NCI-H2196 treated with DMSO at 0.1 percent for 48 hours (cell line): ENCODE measurements around the gene NXN.
"Not testable (repeated sequence)": the region's sequence is repeated elsewhere in the genome, so short reads cannot be mapped to it uniquely, and the experiment has no call there.

ENCODE experiments used
- DNase-seq: peaks from one replicate; lab custom pipeline; 2025; ENCODE audit not compliant: unreplicated experiment; lab: John Stamatoyannopoulos, UW

NXN gene

DNA sequence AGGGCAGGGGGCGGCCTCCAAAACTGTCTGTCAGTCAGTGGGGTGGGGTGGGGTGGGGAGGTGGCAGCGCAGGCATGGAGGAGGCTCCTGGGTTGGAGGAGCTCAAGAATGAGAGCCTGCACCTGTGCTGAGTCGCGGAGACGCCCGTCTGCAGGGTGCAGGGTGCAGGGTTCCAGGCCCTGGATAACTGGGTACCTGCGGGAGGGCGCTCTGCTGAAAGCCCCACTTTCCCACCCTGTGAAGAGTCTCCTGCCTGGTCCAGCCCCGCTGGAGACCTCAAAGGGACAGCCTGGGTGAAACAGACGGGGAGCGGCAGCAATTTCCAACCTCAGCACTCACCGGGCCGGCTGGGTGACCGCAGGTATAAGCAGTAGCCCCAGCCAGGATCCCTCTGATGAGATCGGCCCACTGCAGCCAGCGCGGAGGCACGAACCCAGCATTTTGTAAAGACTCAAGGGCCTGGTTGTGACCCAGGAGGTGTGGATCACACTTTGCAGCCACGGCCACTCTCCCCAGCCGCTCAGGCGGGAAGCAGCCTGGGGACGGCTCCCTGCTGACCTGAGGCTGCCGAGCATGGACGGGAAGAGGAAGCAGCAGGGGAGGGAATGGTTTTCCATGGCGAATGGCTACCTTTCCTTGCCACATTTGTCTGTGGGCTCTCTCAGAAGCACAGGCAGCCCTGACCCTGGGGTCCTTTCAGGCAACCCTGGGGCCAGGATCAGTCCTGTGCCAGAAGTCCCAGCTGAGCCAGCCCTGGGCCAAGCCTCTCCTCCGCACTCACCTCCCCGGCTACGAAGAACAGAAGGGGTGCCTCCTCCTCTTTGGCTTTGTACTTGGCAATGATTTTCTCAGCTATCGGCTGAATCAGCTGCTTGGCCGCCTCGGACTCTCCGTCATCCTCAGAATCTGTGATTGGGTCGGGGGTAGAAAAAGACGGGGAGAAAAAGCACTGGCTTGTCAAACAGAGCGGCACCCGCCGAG lies 176.4 kb downstream of the NXN start:
- DNase-seq = no peak

DNA sequence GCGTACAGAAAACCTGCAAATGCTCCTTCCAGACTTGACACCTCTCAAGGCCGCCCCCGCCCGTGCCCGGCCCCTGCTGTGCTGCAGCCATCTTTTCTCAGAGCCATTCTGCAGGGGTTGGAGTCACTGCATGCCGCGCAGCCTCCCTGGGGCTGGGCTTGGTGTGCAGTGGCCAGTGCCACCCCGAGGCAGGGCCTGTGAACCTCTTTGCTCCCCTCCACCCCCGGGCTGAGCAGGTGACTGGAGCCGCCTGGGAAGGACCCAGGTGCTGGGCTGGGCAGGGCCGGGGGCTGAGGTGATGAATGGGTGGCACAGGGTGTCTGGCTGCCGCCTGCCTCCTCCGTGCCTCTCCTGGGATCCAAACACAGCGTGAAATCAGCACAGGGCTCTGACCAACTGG lies 177.1 kb downstream of the NXN start:
- DNase-seq = no peak

DNA sequence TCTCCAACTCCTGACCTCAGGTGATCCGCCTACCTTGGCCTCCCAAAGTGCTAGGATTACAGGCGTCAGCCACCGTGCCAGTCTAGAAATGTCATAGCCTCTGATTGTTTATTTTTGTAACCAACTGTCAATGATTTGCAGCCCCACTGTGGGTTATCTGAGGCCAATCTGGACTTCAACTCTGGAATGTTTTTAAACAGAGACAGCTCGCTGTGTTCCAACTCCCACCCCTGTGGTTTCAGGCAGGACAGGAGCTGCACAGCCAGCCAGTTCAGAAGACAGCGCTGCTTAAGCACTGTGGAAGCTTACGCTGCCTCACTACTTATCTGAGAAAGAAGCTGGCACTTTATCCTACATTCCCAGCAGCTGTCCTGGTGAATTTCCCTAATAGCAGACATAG lies 177.9 kb downstream of the NXN start:
- DNase-seq = no peak

DNA sequence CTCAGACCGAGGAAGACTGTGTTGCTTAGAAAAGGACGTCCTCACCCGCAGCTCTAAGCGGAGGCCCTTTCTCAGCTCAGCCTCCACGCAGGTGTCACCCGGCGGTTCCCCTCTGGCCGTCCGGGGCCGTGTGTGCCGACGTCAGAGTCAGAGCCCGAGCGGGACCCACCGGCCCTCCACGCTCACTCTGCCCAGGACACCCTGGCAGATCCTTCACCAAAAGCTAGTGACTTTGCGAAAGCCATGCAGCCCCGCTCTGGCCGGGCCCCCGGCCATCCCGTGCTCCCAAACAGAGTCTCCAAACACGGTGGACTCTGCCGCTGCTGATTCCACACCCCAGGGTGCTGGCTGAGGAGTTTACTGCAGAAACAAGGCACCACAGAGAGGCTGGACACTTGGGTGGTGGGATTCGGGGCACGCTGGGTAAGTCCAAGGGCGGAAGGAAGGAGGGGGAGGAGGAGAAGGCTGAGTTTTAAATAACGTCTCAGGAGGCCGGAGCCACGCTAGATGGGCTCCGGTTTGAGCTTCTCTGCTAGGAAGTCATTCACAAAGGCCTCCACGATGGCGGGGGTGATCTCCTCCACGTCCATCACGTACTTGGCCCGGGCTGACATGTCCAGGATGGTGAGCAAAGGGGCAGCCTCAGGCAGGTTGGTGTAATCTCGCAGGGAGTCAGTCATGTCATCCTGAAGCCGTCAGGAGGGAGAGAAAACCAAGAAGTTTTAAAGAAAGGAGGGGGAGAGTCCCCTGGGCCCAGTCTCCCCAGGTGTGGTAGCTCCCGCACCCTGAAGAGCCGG lies 178.9 kb downstream of the NXN start:
- DNase-seq = no peak

DNA sequence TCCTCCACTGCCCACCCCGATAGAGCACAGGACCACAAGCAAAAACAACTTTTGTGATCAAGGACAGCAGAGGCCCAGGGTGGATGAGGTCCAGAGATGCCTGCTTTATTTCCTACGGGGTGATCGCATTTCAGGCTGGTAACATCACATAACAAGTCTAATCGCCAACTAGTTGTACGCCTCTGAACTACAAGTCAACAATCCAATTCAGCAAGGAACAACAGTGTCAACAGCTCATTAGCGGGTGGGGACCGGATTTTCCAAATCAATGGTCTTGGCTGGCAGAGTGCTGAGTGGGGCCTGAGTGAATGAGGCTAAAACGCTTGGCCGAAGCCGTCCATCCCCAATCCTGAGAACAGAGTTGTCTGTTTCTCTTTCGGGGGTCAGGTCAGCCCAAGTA lies 180.3 kb downstream of the NXN start:
- no peak for DNase-seq

DNA sequence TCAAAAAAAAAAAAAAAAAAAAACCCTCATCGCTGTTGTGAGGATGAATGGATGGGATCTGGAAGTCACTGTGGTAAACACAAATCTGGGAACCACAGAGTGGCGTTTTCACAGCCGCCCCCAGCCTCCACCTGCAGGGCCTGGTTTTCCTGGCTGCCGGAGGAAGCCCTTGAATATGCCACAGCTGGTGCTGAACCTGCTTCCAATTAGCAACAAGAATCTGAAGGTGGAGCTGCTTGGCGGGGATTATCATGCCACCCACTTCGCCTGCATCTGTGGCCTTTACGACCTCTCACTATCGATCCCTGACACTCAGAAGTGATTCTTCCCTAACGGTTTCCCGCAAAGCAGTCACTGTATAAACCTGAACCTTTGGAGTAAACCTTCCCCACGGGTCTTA lies 181.3 kb downstream of the NXN start:
- DNase-seq = no peak

DNA sequence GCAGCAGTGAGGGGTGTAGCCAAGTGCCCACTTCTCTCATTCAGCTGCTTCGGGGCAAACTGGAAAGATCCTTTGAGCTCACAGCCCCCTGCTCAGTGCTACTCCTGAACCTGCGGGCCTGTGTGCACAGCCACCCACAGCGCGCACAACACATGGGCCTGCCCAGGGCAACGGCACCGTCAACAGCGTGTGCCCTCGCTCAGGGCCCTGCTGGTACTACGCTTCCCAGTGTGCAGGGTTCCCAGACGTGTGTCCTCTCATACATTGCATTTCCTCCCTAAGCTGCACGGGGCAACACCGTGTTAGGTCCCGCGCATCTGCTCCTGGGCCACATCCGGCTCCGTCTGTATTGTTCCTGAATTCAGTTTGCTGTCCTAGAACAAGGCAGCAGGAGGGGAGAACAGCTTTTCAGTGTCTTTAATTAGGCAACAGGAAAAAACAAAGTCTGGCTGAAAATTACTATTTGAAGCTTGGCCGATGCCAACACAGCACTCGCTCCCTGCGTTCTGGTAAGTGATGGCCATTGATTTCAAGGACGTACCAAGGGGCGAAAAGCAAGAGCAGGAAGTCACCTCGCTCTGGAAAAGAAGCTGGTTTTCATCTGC lies 182.2 kb downstream of the NXN start:
- DNase-seq = no peak

DNA sequence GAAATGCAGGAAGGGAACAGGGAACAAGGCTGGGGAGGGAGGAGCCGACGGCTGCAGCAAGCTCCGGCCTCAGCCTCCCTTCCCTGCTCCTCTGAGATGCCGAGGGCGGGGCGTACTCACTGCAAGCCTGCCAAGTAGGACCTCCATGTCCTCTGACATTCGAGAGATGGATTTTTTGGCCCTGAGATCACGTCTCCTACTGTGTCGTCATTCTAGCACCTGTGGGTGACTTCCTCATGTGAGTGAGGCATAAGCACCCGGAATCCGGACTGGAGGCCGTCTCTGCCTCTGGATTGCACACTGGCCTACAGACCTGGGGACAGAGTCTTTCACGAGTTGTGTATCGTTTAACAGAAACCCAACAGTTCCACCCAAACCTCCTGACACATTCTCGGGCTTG lies 183.0 kb downstream of the NXN start:
- no peak for DNase-seq

DNA sequence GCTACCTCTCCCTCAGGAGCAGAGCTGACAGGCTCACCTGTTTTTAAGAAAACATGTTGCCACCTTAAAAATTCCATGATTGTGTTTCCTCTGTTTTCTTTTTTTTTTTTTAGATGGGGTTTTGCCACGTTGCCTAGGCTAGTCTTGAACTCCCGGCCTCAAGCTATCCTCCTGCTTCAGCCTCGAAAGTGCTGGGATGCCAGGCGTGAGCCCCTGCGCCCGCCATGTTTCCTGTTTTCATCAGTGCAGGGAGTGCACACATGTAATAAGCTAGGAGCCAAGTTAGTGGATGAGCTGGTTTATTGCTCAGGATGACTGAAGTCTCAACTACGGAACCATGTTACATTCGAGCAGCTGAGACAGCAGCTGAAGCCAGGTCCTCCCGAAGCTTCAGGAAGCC lies 183.9 kb downstream of the NXN start:
- DNase-seq = no peak

DNA sequence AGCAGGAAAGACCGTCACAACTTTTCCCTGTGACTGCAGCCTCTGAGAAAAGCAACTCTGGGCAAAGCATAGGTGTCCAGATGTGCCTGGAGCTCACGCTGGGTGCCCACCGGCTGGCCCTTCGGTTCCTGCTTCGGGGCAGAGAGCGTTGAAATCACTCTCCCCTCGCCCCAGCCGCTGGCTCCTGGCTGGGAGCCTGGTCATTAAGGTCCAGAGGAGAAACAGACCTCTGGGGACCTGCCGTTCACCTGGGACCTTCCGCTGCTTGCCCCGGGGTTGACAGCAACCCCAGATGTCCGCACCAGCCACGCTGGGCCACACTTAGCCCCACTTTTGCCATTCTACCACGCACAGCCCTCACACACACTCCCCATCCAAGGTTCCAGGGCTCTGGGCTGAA lies 184.3 kb downstream of the NXN start:
- DNase-seq = no peak

DNA sequence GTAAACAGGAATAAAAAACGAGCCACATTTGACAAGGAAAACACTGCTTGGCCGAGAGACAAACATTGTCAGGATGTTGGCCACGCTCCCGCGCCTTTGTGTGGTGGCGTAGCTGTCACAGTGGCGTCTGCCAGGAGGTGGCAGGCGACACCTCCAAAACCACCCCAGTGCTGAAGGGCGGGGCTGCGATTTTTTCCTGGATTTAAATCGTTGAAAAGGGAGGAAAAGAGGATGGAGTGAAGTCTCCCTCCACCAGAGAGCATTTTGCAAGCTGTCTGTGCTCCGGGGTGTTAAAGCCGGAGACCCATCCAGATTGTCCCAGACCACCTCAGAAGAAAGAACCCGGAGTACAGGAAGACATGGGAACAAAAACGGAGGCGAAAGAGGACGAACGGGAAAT lies 184.7 kb downstream of the NXN start:
- peak; percentile 26 for DNase-seq

DNA sequence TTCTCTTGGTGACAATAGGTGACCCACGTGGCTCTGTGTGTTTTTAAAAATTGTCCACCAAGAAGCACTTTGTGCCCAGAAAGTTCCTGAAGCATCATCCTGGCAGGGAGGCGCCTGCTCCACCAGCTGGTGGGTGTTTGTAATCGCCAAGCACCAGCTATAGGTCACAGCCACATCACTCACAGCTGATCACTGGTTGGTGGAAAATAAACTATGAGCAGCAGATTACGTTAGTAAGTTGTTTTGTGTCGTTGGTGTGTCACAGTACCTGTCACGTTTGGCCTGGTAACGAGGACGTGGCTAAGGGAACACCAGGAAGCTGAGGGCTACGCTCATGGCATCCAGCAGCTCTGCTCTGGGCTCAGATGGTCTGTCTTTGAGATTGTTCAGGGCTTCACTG lies 187.3 kb downstream of the NXN start:
- no peak for DNase-seq

DNA sequence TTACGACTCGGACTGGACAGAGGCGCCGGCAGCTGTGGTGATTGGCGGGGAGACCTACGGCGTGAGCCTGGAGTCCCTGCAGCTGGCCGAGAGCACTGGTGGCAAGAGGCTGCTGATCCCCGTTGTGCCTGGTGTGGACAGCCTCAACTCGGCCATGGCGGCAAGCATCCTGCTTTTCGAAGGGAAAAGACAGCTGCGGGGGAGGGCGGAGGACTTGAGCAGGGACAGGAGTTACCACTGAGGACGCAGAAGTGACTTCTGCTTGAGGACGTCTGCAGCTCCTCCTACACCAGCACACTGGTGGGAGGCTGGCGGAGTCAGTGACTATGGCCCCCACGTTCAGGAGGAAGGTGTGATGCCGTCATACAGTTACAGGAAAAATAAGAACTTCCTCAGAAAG lies 187.7 kb downstream of the NXN start:
- no peak for DNase-seq

DNA sequence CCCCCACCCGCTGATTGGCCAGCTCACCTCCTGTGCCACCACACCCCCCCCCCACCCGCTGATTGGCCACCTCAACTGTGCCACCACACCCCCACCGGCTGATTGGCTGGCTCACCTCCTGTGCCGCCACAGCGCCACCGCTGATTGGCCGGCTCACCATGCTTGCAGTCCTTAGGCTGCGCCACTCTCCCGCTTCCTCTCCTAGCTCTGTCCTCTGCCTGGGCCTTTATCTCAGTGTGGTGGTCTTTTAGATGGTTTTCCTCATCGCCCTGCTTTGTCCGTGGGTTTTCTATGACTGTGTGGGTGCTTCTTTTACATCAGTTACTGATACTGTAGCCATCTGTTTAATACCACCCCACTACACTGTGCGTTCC lies 188.7 kb downstream of the NXN start:
- DNase-seq = not testable (repeated sequence)

DNA sequence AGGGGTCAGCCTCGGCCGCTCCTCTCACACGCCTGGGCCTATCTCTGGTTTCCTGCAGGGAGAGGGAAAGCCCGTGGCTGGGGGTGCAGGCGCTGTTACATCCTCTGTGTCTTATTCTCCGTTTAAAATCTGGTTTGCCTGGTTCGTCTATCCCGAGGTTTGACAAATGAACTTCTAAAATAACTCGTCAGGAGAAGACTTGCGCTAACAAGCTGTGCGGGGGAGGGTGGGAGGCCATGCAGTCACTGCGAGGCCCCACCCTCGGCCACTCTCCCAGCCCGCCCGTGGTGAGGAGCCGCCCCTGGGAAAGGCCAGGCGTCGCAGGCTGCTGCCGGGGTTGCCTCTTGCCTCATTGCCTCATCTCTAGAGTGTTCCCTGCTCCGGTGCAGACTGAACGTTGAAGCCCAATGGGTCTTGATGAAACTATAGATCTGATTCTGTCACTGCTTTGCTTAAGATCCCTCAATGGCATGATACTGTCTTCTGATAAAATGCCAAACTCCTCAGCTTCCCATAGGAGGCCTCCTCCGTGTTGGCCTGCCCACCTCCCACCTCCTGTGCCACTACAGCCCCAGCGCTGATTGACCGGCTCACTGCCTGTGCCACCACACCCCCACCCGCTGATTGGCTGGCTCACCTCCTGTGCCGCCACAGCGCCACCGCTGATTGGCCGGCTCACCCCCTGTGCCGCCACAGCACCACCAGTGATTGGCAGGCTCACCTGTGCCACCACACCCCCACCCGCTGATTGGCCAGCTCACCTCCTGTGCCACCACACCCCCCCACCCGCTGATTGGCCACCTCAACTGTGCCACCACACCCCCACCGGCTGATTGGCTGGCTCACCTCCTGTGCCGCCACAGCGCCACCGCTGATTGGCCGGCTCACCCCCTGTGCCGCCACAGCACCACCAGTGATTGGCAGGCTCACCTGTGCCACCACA lies 189.4 kb downstream of the NXN start:
- DNase-seq = not testable (repeated sequence)

DNA sequence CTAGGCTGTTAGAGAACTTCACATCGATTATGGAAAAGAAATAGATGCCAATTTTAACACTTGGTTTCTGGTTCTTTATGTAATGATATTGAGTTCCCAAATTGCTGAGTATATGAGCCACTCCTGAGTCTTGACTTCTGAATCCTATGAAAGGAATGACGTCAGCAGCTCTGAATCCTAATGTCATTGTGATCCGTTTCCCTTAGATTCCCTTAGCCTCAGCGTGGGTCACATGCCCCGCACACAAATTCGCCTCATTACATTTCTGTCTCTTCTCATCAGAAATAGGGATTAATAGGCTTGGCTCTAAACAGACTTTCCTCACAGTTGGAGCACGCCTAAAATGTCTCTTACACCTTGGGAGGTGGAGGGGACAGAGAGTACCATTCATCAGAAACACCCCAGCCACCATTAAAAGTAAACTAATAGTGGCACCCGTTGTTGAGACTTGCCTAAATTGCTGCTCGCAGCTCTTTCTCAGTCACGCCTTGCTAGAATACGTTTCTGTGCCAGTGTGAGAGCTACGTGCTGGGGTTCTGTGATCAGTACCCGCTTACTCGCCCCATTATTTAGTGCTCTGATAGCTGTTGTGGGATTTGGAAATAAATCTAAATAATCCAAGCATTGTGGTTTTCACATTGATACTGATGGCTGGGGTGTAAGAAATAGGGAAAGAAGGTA lies 190.3 kb downstream of the NXN start:
- DNase-seq = no peak

DNA sequence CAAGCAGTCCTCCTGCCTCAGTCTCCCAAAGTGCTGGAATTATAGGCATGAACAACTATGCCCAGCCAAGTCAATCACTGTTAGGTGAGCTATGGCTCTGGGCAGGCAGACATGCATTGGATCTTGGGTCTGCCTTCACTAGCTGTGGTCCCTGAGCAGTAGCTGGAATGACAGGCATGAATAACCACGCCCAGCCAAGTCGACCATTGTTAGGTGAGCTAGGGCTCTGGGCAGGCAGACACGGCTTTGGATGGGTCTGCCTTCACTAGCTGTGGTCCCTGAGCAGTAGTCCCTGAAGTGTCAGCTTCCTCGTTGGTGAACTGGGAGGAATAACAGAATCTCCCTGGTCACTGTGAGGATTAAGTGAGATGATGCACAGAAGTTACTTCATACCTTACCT lies 191.0 kb downstream of the NXN start:
- no peak for DNase-seq

DNA sequence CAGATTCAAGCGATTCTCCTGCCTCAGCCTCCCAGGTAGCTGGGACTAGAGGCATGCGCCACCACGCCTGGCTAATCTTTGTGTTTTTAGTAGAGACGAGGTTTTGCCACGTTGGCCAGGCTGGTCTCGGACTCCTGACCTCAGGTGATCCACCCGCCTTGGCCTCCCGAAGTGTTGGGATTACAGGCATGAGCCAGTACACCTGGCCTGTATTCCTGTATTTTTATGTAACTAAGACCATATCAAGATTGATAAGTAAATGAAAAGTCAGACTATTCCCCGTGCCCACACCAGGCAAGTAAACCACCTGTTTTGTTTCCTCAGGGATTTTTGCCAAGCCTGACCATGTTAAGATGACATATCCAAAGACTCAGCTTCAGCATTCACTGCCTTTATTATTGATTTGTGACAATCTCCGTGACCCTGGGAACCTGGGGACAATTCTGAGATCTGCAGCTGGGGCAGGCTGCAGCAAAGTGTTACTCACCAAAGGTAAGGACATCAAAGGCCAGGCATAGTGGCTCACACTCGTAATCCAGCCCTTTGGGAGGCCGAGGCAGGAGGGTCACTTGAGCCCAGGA lies 191.8 kb downstream of the NXN start:
- no peak for DNase-seq

DNA sequence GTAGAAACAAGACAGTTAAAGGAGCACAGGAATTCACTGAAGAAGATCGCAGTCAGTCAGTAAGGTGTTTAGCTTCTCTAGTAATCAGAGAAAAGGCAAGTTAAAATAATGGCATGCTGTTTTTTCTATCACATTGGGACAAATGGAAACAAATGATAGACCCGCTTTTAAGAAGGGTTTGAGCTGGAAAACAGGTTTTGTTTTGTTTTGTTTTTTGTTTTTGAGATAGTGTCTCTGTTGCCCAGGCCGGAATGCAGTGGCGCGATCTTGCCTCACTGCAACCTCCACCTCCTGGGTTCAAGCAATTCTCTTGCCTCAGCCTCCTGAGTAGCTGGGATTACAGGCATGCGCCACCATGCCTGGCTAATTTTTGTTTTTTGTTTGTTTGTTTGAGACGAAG lies 193.7 kb downstream of the NXN start:
- DNase-seq = not testable (repeated sequence)

DNA sequence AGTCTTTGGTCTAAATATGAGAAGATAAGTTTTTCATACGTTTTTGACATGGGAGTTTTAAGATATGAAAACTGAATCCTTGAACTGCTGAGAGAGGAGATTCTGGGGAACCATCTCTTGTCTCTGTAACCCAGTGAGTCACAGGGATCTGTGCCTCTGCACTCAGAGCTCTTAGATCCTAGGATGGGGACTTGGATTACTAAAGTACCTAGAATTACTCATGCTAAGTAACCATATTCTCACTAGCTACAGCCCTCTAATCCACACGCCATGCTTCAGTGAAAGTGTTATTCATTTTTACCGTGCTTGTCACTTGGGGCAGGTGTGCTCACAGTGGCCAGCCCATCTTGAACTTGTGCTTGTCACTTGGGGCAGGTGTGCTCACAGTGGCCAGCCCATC lies 195.4 kb downstream of the NXN start:
- DNase-seq = no peak
